ENCODE data around the gene DBNDD2. TPM values are rescaled to one million over a fixed set of nuclear protein-coding genes. Genes with fewer than 3 reads are reported as not detected.

DBNDD2 gene
- total RNA-seq, 1 donor from 2014 or later: 3.7 TPM

DNA sequence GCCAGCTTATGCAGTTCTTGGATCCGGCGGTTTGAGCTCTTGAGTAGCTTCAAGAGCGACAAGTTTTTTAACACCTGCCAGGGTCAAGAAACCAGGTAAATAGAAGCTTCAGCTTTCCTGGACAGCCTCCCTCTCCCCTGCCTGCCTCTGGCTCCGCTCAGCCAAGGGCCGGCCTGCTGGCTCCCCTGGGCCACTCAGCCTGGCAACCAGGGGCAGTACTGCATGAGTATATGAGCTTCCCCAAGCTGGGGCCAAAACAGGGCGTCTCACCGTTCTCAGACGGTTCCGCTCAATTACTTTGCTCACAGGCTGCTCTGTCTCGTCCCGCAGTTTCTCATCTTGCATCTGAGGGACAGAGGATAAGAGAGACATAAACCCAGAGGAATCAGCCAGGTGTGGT is 30.8 kb upstream of the DBNDD2 start:
- Histone ChIP-seq H3K4me3 (ENCODE audit: low read length in 3 of 3) (no peak overlapping the region), H3K27ac (ENCODE audit: low read depth, low read length) (no peak overlapping the region), H3K9me3 (ENCODE audit: control insufficient read depth in 3 of 3, low read length in 3 of 3) (no peaks in the 10 kb centered on the region), H3K27me3 (ENCODE audit: control insufficient read depth in 3 of 3, insufficient read depth in 3 of 3, low read length in 3 of 3) (no peaks in the 10 kb centered on the region), H3K9ac (ENCODE audit: low read depth in 1 of 3, low read length in 3 of 3) (no peak overlapping the region), H3K4me1 (ENCODE audit: control insufficient read depth in 3 of 3, insufficient read depth in 3 of 3, low read length in 3 of 3) (peaks cover 4 to 13% (median 11%) of the 10 kb centered on the region in 3 donors), H3K36me3 (ENCODE audit: control insufficient read depth in 3 of 3, insufficient read depth in 3 of 3, low read length in 3 of 3) (no peaks in the 10 kb centered on the region)

GRCh38 chr20:45378191-45378590 is 29.9 kb upstream of the DBNDD2 start, which contains the start of gene TP53TG5:
Gene TP53TG5, minus strand, starts transcription at chr20:45378325. Its CDS starts 89 bp downstream, at chr20:45378236.
- Histone ChIP-seq H3K9ac (ENCODE audit: low read depth in 1 of 3, low read length in 3 of 3) (no peak within 1 kb of the TSS), H3K4me1 (ENCODE audit: control insufficient read depth in 3 of 3, insufficient read depth in 3 of 3, low read length in 3 of 3) (peaks cover 2 to 4% (median 3%) of the 10 kb centered on the region in 3 donors), H3K36me3 (ENCODE audit: control insufficient read depth in 3 of 3, insufficient read depth in 3 of 3, low read length in 3 of 3) (no peaks in the 10 kb centered on the region), H3K27ac (ENCODE audit: low read depth, low read length) (no peak within 1 kb of the TSS), H3K4me3 (ENCODE audit: low read length in 3 of 3) (no peak within 1 kb of the TSS), H3K9me3 (ENCODE audit: control insufficient read depth in 3 of 3, low read length in 3 of 3) (no peaks in the 10 kb centered on the region), H3K27me3 (ENCODE audit: control insufficient read depth in 3 of 3, insufficient read depth in 3 of 3, low read length in 3 of 3) (no peaks in the 10 kb centered on the region)

GRCh38 chr20:45387274-45387673 is 20.8 kb upstream of the DBNDD2 start:
- Histone ChIP-seq H3K4me3 (ENCODE audit: low read length in 3 of 3) (no peak overlapping the region), H3K4me1 (ENCODE audit: control insufficient read depth in 3 of 3, insufficient read depth in 3 of 3, low read length in 3 of 3) (no peaks in the 10 kb centered on the region), H3K9me3 (ENCODE audit: control insufficient read depth in 3 of 3, low read length in 3 of 3) (no peaks in the 10 kb centered on the region), H3K9ac (ENCODE audit: low read depth in 1 of 3, low read length in 3 of 3) (no peak overlapping the region), H3K27ac (ENCODE audit: low read depth, low read length) (no peak overlapping the region), H3K27me3 (ENCODE audit: control insufficient read depth in 3 of 3, insufficient read depth in 3 of 3, low read length in 3 of 3) (no peaks in the 10 kb centered on the region), H3K36me3 (ENCODE audit: control insufficient read depth in 3 of 3, insufficient read depth in 3 of 3, low read length in 3 of 3) (no peaks in the 10 kb centered on the region)

DNA sequence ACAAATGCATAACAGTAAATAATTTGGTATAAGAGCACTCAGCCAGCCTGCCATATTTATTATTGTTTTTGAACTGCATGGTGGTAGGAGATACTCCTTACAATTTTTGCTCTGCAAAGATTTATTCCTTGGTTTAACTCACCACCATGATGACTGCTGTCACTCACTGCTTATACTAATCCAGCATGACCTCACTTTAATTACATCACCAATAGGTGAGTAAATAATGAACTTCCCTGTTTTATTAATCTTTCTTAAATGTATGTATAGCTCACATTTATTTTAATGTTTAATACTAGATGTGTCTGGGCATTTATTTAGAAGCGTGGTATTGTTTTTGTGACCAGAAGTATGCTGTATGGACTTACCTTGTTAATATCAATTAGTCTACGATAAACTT is 17.2 kb upstream of the DBNDD2 start:
- H3K27me3 ChIP-seq (ENCODE audit: control insufficient read depth in 3 of 3, insufficient read depth in 3 of 3, low read length in 3 of 3): no peaks in the 10 kb centered on the region
- no peaks in the 10 kb centered on the region for H3K9me3 ChIP-seq (ENCODE audit: control insufficient read depth in 3 of 3, low read length in 3 of 3)
- H3K27ac ChIP-seq (ENCODE audit: low read depth, low read length): no peak overlapping the region
- H3K4me3 ChIP-seq (ENCODE audit: low read length in 3 of 3): no peak overlapping the region
- H3K4me1 ChIP-seq (ENCODE audit: control insufficient read depth in 3 of 3, insufficient read depth in 3 of 3, low read length in 3 of 3): no peaks in the 10 kb centered on the region
- no peak overlapping the region for H3K9ac ChIP-seq (ENCODE audit: low read depth in 1 of 3, low read length in 3 of 3)
- no peaks in the 10 kb centered on the region for H3K36me3 ChIP-seq (ENCODE audit: control insufficient read depth in 3 of 3, insufficient read depth in 3 of 3, low read length in 3 of 3)

GRCh38 chr20:45391559-45391958 is 16.5 kb upstream of the DBNDD2 start:
- H3K4me3 ChIP-seq (ENCODE audit: low read length in 3 of 3): no peak overlapping the region
- no peaks in the 10 kb centered on the region for H3K36me3 ChIP-seq (ENCODE audit: control insufficient read depth in 3 of 3, insufficient read depth in 3 of 3, low read length in 3 of 3)
- H3K27me3 ChIP-seq (ENCODE audit: control insufficient read depth in 3 of 3, insufficient read depth in 3 of 3, low read length in 3 of 3): no peaks in the 10 kb centered on the region
- H3K9ac ChIP-seq (ENCODE audit: low read depth in 1 of 3, low read length in 3 of 3): no peak overlapping the region
- no peaks in the 10 kb centered on the region for H3K9me3 ChIP-seq (ENCODE audit: control insufficient read depth in 3 of 3, low read length in 3 of 3)
- no peaks in the 10 kb centered on the region for H3K4me1 ChIP-seq (ENCODE audit: control insufficient read depth in 3 of 3, insufficient read depth in 3 of 3, low read length in 3 of 3)
- H3K27ac ChIP-seq (ENCODE audit: low read depth, low read length): no peak overlapping the region

DNA sequence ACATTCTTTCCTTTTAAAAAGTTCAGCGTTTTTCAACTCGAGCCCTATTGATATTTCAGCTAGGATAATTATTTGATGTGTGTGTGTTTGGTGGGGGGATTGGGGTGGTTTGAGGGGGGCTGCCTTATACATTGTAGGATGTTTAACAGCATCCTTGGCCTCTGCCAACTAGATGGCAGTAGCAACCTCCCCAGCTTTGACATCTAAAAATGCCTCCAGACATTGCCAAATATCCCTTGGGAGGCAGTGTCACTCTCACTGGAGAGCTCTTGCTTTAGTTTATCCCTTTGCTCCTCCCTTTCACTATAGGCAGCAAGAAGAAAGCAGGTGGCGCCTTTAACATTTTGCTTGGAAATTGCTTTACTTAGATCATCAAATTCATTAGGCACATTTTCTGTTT is 15.4 kb upstream of the DBNDD2 start:
- no peaks in the 10 kb centered on the region for H3K4me1 ChIP-seq (ENCODE audit: control insufficient read depth in 3 of 3, insufficient read depth in 3 of 3, low read length in 3 of 3)
- H3K4me3 ChIP-seq (ENCODE audit: low read length in 3 of 3): no peak overlapping the region
- no peaks in the 10 kb centered on the region for H3K27me3 ChIP-seq (ENCODE audit: control insufficient read depth in 3 of 3, insufficient read depth in 3 of 3, low read length in 3 of 3)
- H3K36me3 ChIP-seq (ENCODE audit: control insufficient read depth in 3 of 3, insufficient read depth in 3 of 3, low read length in 3 of 3): no peaks in the 10 kb centered on the region
- H3K9me3 ChIP-seq (ENCODE audit: control insufficient read depth in 3 of 3, low read length in 3 of 3): no peaks in the 10 kb centered on the region
- no peak overlapping the region for H3K27ac ChIP-seq (ENCODE audit: low read depth, low read length)
- no peak overlapping the region for H3K9ac ChIP-seq (ENCODE audit: low read depth in 1 of 3, low read length in 3 of 3)

DNA sequence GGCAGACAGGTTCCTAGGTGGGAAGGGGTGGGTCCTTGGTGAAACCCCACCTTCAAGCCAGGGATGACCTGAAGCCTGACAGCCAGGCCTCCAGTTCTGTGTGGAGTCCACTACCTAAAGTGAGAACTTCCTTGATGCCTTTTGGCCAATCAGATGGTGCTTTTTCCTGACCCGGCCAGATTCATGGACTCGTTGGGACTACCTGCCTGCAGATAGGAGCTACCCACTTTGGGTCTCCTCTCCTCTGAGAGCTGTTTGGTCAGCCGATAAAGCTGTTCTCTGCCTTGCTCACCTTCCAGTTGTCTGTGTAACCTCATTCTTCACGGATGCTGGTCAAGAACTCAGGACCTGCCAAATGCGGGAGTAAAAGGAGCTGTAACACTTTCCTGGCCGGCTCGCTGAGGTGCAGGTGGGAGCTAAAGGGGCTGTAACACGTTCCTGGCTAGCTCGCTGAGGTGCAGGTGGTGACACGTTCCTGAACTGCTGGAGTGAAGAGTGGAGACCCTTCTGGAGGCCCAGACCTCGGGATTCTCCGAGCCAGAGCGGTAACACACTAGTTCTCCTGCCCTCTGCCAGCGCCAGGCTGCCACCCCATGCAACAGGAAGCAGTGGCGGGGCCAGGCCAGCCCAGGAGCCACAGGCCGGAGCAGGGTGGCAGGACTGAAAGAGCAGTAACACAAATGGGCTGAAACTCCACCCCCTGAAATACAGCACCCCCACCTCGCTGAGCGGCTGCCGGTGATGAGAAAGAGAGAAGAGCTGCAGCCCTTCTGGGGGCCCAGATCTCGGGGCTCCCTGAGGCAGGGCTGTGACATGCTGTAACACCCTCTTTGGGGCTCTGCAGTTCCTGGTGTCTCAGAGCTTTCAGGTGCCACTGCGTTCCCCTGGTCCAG is 13.6 kb upstream of the DBNDD2 start:
- Histone ChIP-seq H3K9ac (ENCODE audit: low read depth in 1 of 3, low read length in 3 of 3) (no peak overlapping the region), H3K4me3 (ENCODE audit: low read length in 3 of 3) (no peak overlapping the region), H3K36me3 (ENCODE audit: control insufficient read depth in 3 of 3, insufficient read depth in 3 of 3, low read length in 3 of 3) (no peaks in the 10 kb centered on the region), H3K27ac (ENCODE audit: low read depth, low read length) (no peak overlapping the region), H3K9me3 (ENCODE audit: control insufficient read depth in 3 of 3, low read length in 3 of 3) (no peaks in the 10 kb centered on the region), H3K27me3 (ENCODE audit: control insufficient read depth in 3 of 3, insufficient read depth in 3 of 3, low read length in 3 of 3) (no peaks in the 10 kb centered on the region), H3K4me1 (ENCODE audit: control insufficient read depth in 3 of 3, insufficient read depth in 3 of 3, low read length in 3 of 3) (no peaks in the 10 kb centered on the region)

DNA sequence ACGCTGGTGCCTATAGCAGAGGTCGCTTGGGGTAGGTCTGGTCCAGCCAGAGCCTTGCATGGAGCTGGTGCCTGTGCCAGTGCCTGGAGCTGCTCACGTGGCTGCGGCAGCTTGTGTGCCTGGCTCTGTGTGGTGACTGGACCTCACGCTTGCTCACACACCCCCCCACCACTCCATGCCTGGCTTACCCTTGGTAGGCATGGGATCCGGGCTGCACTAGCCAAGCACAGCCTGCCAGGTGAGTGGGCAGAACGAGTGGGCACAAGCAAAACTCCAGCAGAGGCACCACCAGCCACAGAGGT is 13.0 kb upstream of the DBNDD2 start:
- Histone ChIP-seq H3K36me3 (ENCODE audit: control insufficient read depth in 3 of 3, insufficient read depth in 3 of 3, low read length in 3 of 3) (no peaks in the 10 kb centered on the region), H3K9ac (ENCODE audit: low read depth in 1 of 3, low read length in 3 of 3) (no peak overlapping the region), H3K27me3 (ENCODE audit: control insufficient read depth in 3 of 3, insufficient read depth in 3 of 3, low read length in 3 of 3) (no peaks in the 10 kb centered on the region), H3K4me3 (ENCODE audit: low read length in 3 of 3) (no peak overlapping the region), H3K4me1 (ENCODE audit: control insufficient read depth in 3 of 3, insufficient read depth in 3 of 3, low read length in 3 of 3) (no peaks in the 10 kb centered on the region), H3K9me3 (ENCODE audit: control insufficient read depth in 3 of 3, low read length in 3 of 3) (no peaks in the 10 kb centered on the region), H3K27ac (ENCODE audit: low read depth, low read length) (no peak overlapping the region)

- H3K9me3 ChIP-seq (ENCODE audit: control insufficient read depth in 3 of 3, low read length in 3 of 3): no peaks in the 10 kb centered on the region
- H3K4me1 ChIP-seq (ENCODE audit: control insufficient read depth in 3 of 3, insufficient read depth in 3 of 3, low read length in 3 of 3): no peaks in the 10 kb centered on the region
- no peak overlapping the region for H3K9ac ChIP-seq (ENCODE audit: low read depth in 1 of 3, low read length in 3 of 3)
- H3K36me3 ChIP-seq (ENCODE audit: control insufficient read depth in 3 of 3, insufficient read depth in 3 of 3, low read length in 3 of 3): no peaks in the 10 kb centered on the region
- no peak overlapping the region for H3K27ac ChIP-seq (ENCODE audit: low read depth, low read length)
- no peak overlapping the region for H3K4me3 ChIP-seq (ENCODE audit: low read length in 3 of 3)
- H3K27me3 ChIP-seq (ENCODE audit: control insufficient read depth in 3 of 3, insufficient read depth in 3 of 3, low read length in 3 of 3): no peaks in the 10 kb centered on the region
Measured at GRCh38 chr20:45399018-45399417, 9.1 kb upstream of the DBNDD2 start.

DNA sequence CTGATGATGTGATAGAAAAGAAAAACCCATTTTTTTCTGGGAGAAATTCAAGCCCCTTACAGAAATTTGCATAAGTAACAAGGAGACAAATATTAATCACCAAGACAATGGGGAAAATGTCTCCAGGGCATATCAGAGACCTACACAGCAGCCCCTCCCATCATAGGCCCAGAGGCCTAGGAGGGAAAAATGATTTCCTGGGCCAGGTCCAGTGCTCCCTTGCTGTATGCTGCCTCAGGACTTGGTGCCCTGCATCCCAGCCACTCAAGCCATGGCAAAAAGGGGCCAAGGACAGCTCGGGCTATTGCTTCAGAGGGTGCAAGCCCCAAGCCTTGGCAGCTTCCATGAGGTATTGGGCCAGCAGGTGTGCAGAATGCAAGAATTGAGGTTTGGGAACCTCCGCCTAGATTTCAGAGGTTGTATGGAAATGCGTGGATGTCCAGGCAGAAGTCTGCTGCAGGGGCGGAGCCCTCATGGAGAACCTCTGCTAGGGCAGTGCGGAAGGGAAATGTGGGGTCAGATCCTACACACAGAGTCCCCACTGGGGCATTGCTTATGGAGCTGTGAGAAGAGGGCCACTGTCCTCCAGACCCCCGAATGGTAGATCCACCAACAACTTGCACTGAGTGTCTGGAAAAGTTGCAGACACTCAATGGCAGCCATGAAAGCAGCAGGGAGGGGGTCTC is 7.6 kb upstream of the DBNDD2 start:
- H3K27me3 ChIP-seq (ENCODE audit: control insufficient read depth in 3 of 3, insufficient read depth in 3 of 3, low read length in 3 of 3): no peaks in the 10 kb centered on the region
- no peak overlapping the region for H3K9ac ChIP-seq (ENCODE audit: low read depth in 1 of 3, low read length in 3 of 3)
- H3K4me3 ChIP-seq (ENCODE audit: low read length in 3 of 3): no peak overlapping the region
- H3K4me1 ChIP-seq (ENCODE audit: control insufficient read depth in 3 of 3, insufficient read depth in 3 of 3, low read length in 3 of 3): peaks cover 0 to 2% (median 2%) of the 10 kb centered on the region in 3 donors
- no peaks in the 10 kb centered on the region for H3K36me3 ChIP-seq (ENCODE audit: control insufficient read depth in 3 of 3, insufficient read depth in 3 of 3, low read length in 3 of 3)
- H3K27ac ChIP-seq (ENCODE audit: low read depth, low read length): no peak overlapping the region
- no peaks in the 10 kb centered on the region for H3K9me3 ChIP-seq (ENCODE audit: control insufficient read depth in 3 of 3, low read length in 3 of 3)
